Measurements from ENCODE around the gene RGS12. TPM values are rescaled to one million over a fixed set of nuclear protein-coding genes. Genes with fewer than 3 reads are reported as not detected.
A peak's percentile ranks its signal among the peaks of the same experiment; 100 is the strongest.

RGS12 gene
- total and polyA plus RNA-seq, 2 of the 13 experiments (the other 11 are each of a cell fraction or from before 2014, with no cell fraction given), result 21.0 to 27.7 TPM

DNA sequence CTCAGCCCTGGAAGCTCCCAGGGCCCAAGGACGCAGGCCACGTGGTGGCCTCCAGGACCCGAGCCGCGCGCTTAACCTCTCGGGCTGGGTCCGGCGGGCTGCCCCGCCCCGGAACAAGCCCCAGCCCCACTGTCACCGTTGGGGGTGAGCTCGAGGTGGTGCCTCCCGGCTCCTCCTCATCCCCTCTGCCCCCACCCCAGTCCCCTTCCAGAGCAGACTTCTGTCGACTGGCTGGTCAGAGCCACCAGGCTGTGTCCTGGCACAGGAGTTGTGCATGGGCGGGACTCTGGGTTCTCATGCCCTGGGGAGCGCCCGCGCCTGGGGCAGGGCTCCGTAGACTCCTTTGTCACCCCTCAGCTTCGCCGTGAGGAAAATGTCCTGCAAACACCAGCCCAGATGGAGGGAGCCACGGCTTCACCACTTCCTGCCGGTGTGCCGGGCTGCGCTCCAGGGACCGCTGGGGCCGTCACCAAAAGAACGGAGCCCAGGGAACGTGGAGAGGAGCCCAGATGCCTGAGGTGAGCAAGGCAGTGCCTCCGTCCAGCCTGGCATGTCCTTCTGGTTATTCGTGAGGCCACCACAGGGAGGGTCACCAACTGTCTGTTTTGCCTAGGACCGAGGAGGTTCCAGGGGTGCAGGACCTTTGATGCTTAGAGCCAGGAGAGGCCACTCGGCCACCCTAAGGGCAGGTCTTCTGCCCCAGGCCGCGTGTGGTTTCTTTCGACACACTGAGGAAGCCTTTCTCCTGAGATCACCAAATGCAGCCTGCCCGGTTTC lies 7.1 kb upstream of the RGS12 start (continued):
- TF ChIP-seq ZNF331 (CRISPR knock-in tag; IDR thresholded peaks at IDR 0.05), result peak; percentile 34; the same call in 1 of the 2 replicates
- no peak for TF ChIP-seq NPAS2 (CRISPR knock-in tag; IDR thresholded peaks at IDR 0.05; ENCODE audit: borderline replicate concordance)
- no peak for TF ChIP-seq ZNF629 (CRISPR knock-in tag; conservative IDR thresholded peaks at IDR 0.05)
- TF ChIP-seq, protein P1, sequence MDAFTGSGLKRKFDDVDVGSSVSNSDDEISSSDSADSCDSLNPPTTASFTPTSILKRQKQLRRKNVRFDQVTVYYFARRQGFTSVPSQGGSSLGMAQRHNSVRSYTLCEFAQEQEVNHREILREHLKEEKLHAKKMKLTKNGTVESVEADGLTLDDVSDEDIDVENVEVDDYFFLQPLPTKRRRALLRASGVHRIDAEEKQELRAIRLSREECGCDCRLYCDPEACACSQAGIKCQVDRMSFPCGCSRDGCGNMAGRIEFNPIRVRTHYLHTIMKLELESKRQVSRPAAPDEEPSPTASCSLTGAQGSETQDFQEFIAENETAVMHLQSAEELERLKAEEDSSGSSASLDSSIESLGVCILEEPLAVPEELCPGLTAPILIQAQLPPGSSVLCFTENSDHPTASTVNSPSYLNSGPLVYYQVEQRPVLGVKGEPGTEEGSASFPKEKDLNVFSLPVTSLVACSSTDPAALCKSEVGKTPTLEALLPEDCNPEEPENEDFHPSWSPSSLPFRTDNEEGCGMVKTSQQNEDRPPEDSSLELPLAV (CRISPR knock-in tag; conservative IDR thresholded peaks at IDR 0.05; ENCODE audit: low read depth), result no peak
- TF ChIP-seq KDM6A (CRISPR knock-in tag; IDR thresholded peaks at IDR 0.05; ENCODE audit: low read depth), result no peak
- TF ChIP-seq AKAP8 (CRISPR knock-in tag; IDR thresholded peaks at IDR 0.05), result no peak
- TF ChIP-seq ZNF124 (CRISPR knock-in tag; IDR thresholded peaks at IDR 0.05), result no peak
- TF ChIP-seq REXO4 (CRISPR knock-in tag; IDR thresholded peaks at IDR 0.05; ENCODE audit: borderline replicate concordance), result no peak
- TF ChIP-seq, protein P2, sequence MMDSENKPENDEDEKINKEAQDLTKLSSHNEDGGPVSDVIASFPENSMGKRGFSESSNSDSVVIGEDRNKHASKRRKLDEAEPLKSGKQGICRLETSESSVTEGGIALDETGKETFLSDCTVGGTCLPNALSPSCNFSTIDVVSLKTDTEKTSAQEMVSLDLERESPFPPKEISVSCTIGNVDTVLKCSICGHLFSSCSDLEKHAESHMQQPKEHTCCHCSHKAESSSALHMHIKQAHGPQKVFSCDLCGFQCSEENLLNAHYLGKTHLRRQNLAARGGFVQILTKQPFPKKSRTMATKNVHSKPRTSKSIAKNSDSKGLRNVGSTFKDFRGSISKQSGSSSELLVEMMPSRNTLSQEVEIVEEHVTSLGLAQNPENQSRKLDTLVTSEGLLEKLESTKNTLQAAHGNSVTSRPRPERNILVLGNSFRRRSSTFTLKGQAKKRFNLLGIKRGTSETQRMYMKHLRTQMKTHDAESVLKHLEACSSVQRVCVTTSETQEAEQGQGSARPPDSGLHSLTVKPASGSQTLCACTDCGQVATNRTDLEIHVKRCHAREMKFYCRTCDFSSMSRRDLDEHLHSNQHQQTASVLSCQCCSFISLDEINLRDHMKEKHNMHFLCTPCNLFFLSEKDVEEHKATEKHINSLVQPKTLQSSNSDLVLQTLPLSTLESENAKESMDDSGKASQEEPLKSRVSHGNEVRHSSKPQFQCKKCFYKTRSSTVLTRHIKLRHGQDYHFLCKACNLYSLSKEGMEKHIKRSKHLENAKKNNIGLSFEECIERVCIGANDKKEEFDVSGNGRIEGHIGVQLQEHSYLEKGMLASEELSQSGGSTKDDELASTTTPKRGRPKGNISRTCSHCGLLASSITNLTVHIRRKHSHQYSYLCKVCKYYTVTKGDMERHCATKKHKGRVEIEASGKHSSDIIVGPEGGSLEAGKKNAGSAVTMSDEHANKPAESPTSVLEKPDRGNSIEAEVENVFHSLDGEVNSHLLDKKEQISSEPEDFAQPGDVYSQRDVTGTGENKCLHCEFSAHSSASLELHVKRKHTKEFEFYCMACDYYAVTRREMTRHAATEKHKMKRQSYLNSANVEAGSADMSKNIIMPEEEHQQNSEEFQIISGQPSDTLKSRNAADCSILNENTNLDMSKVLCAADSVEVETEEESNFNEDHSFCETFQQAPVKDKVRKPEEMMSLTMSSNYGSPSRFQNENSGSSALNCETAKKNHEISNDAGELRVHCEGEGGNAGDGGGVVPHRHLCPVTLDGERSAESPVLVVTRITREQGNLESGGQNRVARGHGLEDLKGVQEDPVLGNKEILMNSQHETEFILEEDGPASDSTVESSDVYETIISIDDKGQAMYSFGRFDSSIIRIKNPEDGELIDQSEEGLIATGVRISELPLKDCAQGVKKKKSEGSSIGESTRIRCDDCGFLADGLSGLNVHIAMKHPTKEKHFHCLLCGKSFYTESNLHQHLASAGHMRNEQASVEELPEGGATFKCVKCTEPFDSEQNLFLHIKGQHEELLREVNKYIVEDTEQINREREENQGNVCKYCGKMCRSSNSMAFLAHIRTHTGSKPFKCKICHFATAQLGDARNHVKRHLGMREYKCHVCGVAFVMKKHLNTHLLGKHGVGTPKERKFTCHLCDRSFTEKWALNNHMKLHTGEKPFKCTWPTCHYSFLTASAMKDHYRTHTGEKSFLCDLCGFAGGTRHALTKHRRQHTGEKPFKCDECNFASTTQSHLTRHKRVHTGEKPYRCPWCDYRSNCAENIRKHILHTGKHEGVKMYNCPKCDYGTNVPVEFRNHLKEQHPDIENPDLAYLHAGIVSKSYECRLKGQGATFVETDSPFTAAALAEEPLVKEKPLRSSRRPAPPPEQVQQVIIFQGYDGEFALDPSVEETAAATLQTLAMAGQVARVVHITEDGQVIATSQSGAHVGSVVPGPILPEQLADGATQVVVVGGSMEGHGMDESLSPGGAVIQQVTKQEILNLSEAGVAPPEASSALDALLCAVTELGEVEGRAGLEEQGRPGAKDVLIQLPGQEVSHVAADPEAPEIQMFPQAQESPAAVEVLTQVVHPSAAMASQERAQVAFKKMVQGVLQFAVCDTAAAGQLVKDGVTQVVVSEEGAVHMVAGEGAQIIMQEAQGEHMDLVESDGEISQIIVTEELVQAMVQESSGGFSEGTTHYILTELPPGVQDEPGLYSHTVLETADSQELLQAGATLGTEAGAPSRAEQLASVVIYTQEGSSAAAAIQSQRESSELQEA (CRISPR knock-in tag; IDR thresholded peaks at IDR 0.05; ENCODE audit: not compliant biosample characterization), result no peak
- TF ChIP-seq TGIF2 (CRISPR knock-in tag; IDR thresholded peaks at IDR 0.05), result 0 out of 2 replicates have a peak, but pooled peaks have one; percentile 19
- TF ChIP-seq GABPA (IDR thresholded peaks at IDR 0.05; ENCODE audit: low read depth, low read length), result no peak
- peak; percentile 68 for TF ChIP-seq GABPA (CRISPR knock-in tag; IDR thresholded peaks at IDR 0.05; ENCODE audit: low read depth)
- TF ChIP-seq MYNN (CRISPR knock-in tag; IDR thresholded peaks at IDR 0.05; ENCODE audit: low read depth), result no peak
- TF ChIP-seq, protein P3, sequence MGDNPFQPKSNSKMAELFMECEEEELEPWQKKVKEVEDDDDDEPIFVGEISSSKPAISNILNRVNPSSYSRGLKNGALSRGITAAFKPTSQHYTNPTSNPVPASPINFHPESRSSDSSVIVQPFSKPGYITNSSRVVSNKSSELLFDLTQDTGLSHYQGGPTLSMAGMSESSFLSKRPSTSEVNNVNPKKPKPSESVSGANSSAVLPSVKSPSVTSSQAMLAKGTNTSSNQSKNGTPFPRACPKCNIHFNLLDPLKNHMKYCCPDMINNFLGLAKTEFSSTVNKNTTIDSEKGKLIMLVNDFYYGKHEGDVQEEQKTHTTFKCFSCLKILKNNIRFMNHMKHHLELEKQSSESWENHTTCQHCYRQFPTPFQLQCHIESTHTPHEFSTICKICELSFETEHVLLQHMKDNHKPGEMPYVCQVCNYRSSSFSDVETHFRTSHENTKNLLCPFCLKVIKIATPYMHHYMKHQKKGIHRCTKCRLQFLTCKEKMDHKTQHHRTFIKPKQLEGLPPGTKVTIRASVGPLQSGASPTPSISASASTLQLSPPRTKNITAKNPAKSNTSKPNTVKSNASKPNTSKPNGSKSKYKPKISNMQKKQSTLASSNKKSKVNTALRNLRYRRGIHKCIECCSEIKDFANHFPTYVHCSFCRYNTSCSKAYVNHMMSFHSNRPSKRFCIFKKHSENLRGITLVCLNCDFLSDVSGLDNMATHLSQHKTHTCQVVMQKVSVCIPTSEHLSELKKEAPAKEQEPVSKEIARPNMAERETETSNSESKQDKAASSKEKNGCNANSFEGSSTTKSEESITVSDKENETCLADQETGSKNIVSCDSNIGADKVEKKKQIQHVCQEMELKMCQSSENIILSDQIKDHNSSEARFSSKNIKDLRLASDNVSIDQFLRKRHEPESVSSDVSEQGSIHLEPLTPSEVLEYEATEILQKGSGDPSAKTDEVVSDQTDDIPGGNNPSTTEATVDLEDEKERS (CRISPR knock-in tag; IDR thresholded peaks at IDR 0.05), result no peak
- no peak for TF ChIP-seq ZNF558 (CRISPR knock-in tag; IDR thresholded peaks at IDR 0.05; ENCODE audit: borderline replicate concordance)
- 0 out of 2 replicates have a peak, but pooled peaks have one; percentile 36 for TF ChIP-seq ZNF746 (CRISPR knock-in tag; IDR thresholded peaks at IDR 0.05)

All from HepG2 (cell line).